ELR (cell line): ENCODE measurements around the gene LDHB.
"Not testable (repeated sequence)": the region's sequence is repeated elsewhere in the genome, so short reads cannot be mapped to it uniquely, and the experiment has no call there.

Source experiments
- DNase-seq: peaks from one replicate; pipeline ENCODE4 v3.0.0-alpha.2; 2015; ENCODE audit warnings: low read depth

Gene LDHB

DNA sequence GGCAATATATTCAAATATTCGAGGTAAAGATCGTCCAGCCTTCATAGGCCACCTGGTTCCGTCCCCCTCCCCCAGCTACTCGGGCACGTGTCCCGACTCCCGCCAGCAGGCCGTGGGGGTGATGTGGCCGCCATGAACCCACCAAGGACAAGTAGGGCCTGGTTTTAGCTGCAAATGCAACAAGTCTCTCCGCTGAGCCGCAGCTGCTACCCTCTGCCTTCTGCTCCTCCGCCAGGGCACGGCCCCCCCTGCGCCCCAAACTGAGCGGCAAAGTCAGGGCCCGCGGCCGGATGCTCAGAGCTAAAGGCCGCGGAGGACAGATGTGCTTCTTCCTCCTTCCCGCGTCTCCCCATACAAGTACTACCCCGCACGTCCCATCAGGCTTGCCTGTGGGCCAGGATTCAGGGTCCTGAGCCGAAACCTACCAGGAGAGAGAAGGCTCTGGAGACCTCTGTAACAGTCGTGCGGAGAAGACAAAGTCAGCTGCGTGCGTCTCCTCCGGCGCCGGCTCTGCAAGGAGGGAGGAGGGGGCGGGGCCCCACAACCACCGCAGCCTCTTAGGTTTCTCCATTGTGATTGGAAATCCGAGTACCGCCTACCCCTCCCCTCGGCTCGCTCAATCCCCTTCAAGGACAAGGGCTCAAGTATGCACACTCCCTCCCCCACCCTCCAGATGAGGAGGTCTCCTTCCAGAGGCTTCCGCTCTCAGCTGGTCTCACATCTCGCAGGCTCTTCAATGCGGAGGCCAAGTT lies at the start of gene LDHB:
LDHB (minus strand) TSS at position 517 of the 752 bp plus-strand sequence. CDS start 3,171 bp downstream, outside the sequence.
- DNase-seq = peak; percentile 98

- DNase-seq = no peak
Measured at GRCh38 chr12:21704847-21705246, 47.2 kb upstream of the LDHB start.

DNA sequence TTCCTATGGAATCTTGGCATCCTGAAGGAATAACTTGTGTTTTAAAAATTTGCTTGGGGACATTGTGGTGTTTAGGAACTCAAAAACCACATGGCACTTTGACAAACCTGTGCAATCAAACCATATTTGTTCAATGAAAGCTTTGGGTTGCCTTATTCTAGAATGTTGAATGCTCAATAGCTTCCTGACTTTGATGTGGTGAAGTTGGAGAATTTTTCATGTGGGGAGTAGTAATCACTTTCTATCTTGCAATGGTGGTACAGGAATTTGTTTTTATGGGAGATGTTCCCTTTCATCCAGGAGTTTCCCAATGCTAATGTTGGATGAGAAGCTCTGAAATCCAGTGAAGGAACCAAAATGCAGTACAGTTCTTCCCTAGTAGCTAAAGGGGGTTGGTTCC lies 42.2 kb upstream of the LDHB start:
- no peak for DNase-seq

GRCh38 chr12:21697904-21698630 lies 40.4 kb upstream of the LDHB start:
- peak; percentile 59 for DNase-seq

GRCh38 chr12:21696625-21697024 lies 39.0 kb upstream of the LDHB start:
- DNase-seq = no peak

GRCh38 chr12:21695986-21696385 lies 38.3 kb upstream of the LDHB start:
- DNase-seq = no peak

DNA sequence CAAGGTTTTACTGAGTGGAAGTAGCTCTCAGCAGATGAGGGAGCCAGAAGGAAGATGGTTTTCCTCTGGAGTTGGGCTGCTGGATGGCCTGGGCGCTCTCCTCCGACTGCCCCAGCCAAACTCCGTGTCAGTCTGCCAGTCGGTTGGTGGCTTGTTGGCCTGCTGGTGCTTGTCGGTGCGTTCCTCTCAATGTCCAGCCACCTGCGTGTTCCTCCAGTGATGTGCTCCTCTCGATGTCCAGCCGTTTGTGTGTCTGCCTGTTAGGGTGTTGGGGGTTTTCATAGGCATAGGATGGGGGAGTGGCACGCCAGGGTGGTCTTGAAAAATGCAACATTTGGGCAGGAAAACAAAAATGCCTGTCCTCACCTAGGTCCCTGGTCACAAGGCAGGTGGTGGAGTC lies 37.0 kb upstream of the LDHB start:
- DNase-seq = no peak

DNA sequence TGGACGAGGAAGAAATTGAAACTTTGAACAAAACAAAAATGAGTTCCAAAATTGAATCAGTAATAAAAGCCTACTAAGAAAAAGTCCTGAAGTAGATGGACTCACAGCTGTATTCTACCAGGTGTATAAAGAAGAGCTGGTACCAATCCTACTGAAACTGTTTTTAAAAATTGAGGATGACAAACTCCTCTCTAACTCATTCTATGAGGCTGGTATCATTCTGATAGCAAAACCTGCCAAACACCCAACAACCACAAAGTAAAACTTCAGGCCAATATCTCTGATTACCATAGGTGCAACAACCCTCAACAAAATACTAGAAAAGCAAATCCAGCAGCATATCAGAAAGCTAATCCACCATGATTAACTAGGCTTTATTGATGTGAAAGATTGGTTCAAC lies 33.9 kb upstream of the LDHB start:
- no peak for DNase-seq

DNA sequence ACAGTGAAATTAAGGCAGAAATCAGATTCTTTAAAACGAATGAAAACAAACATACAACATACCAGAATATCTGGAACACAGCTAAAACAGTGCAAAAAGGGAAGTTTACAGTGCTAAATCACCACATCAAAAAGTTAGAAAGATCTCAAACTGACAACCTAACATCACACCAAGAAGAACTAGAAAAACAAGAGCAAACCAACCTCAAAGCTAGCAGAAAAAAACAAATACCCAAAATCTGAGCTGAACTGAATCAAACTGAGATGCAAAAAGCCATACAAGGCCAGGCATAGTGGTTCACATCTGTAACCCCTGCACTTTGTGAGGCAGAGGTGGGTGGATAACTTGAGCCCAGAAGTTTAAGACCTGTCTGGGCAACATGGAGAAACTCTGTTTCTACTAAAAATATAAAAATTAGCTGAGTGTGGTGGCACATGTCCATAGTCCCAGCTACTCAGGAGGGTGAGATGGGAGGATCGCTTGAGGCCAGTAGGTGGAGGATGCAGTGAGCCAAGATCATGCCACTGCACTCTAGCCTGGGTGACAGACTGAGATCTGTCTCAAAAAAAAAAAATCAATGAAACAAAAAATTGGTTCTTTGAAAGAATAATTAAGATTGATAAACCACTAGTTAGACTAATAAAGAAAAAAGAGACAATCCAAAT lies 33.2 kb upstream of the LDHB start:
- DNase-seq = no peak

DNA sequence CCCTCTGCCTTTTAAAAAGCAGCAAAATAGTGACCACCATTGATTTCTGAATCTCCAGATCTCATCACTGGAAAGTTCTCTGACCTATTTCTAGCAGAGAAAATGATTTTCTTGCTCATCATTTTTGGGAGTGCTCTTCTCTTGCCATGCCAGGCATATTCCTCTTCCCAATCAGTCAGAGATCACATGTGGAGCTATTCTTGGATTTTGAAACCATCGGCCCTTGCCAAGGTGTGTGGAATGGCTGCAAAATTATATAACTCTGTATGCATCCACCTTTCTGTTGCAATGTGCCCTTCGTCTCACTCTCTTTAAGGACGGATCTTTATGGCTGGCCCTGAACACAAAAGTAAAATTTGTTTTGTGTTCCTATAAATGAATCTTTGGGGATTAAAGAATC lies 25.5 kb upstream of the LDHB start:
- no peak for DNase-seq

DNA sequence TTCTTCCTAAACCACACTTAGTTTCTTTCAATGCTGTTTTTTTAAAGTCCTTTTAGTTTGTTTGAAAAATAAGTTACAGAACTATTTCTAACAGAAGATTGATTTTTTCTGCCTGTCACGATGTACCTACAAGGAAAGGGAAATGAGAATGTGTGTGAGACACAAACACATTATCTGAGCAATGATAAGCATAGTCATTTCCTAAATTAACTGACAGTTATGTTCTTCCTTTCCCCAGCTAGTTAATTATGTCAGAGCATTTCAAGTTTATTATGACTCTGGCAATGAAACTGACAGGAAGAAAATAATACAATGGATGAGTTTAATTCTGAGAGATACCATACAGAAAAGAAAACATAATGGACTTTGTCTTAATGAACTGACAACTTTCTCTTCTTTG lies 21.3 kb upstream of the LDHB start:
- no peak for DNase-seq

- DNase-seq = peak; percentile 15
Measured at GRCh38 chr12:21677622-21678277, 20.1 kb upstream of the LDHB start.

DNA sequence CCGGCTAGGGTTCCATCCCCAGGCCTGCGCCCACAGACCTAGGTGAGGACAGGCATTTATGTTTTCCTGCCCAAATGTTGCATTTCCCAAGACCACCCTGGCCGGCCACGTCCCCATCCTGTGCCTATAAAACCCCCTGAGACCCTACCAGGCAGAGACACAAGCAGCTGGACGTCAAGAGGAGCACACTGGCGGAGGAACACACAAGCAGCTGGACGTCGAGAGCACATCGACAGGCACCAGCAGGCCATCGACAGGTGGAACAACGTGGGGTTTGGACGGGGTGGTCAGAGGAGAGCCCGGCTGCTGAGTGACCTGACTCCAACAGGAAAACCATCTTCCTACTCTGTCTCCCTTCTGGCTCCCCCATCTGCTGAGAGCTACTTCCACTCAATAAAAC lies 19.6 kb upstream of the LDHB start:
- no peak for DNase-seq

DNA sequence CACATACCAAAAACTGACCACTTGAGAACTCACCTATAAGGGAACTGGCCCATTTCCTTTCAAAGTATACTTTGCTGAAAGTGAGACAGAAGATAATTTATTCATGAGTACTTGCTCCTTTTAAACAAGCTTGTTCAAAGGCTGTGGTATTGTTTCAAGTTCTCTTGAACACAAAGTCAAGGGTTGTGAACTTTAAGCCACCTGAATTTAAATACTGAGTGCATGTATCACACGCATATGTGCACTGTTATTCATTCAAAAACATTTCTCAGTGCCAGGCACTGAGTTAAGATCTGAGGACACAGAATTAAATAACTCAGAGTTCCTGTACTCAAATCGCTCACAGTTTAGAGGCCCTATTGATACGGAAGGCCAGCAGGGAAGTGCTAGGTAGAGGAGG lies 19.1 kb upstream of the LDHB start:
- DNase-seq = no peak

DNA sequence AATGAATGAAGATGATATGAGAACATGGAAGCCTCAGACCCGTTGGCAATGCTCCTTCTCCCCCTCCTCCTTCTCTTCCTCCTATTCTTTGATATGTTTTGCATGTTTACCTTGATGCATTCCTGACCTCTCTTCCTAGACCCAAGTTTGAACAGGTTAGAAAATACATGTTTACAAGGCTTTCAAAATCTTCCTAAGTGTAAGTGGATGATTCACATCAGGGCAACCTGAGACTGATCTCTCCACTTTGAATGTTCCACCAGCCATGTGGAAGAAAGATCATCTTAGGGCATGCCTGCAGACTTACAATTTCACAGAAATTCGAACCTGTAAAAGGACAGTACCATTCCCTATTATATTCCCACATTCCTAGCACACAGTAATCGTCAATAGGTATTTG lies 18.0 kb upstream of the LDHB start:
- no peak for DNase-seq

GRCh38 chr12:21675096-21675495 lies 17.5 kb upstream of the LDHB start:
- no peak for DNase-seq

DNA sequence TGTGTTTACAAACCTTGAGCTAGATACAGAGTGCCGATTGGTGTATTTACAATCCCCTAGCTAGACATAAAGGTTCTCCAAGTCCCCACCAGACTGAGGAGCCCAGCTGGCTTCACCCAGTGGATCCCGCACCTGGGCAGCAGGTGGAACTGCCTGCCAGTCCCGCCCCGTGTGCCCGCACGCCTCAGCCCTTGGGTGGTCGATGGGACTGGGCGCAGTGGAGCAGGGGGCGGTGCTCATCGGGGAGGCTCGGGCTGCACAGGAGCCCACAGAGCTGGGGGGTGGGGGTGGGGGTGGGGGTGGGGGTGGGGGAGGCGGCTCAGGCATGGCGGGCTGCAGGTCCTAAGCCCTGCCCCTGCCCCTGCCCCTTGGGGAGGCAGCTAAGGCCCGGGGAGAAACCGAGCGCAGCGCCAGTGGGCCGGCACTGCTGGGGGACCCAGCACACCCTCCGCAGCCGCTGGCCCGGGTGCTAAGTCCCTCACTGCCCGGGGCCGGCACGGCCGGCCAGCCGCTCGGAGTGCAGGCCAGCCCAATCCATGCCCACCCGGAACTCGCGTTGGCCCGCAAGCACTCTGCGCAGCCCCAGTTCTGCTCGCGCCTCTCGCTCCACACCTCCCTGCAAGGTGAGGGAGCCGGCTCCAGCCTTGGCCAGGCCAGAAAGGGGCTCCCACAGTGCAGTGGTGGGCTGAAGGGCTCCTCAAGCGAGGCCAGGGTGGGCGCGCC lies 16.3 kb upstream of the LDHB start:
- not testable (repeated sequence) for DNase-seq

DNA sequence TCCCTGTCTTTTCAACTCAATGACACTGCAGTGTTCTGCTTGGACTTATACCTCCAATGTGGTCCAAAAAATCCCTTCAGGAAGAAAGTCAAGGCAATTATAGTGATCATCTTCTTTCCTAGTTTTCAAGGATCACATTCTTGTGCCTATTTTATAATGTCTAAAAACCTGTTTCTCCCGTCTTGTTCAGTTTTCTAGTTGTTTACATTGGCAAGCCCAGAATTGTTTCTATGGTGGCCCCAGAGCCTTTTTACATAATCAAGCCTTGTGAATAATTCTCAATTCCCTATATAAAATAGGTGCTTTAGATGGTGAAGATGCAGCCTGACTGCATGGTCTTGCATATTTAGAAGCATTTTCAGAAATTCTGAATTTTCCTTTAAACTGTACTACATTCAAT lies 14.5 kb upstream of the LDHB start:
- DNase-seq = no peak

DNA sequence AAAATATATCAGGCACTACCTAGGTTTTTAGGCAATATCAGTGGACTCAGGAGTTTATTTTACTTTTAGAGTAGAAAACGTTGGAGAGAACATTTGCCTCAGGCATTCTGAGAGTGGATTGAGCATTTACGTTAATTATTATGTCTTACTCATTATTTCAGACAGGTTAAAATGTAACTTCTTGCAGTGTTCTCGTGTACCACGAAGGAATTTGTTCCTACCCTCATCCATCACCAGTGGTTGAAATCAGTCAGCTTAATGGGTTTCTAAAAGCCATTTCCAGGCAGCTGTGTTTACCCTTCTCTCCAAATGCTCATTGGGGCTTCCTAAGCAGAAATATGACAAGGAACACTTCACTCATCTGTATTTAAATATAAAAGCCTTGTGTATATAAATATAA lies 9.1 kb upstream of the LDHB start:
- DNase-seq = no peak

DNA sequence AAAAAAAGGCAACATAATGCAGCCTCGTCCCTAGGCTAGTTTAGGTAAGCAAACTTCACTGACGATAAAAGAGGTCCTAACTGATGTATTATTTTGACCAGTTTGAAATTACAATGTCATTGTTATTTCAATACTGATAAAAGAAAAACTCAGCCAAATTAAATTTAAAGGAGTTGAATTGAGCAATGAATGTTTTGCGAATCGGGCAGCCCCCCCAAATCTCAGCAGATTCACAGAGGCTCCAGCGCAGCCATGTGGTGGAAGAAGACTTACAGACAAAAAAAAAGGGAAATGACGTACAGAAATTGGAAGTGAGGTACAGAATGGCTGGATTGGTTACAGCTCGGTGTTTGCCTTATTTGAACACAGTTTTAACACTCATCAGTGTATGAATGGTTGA lies 8.2 kb upstream of the LDHB start:
- no peak for DNase-seq

GRCh38 chr12:21662122-21662792 lies 4.6 kb upstream of the LDHB start:
- no peak for DNase-seq
